ENCODE measurements around the gene SEMA7A. TPM values are rescaled to one million over a fixed set of nuclear protein-coding genes. Genes with fewer than 3 reads are reported as not detected.

The SEMA7A gene
- total and polyA plus RNA-seq, 9 of the 15 experiments (the other 6 are each of a cell fraction or from before 2014, with no cell fraction given) = 0.04 to 8.2 (median 5.4) TPM; not detected in 1

- 0 out of 2 replicates have a peak, but pooled peaks have one; percentile 35 for TF ChIP-seq ETV5 (CRISPR knock-in tag; IDR thresholded peaks at IDR 0.05; ENCODE audit: low read depth)
- no peak for TF ChIP-seq ADNP (tag; IDR thresholded peaks at IDR 0.05)
- TF ChIP-seq, protein P1, sequence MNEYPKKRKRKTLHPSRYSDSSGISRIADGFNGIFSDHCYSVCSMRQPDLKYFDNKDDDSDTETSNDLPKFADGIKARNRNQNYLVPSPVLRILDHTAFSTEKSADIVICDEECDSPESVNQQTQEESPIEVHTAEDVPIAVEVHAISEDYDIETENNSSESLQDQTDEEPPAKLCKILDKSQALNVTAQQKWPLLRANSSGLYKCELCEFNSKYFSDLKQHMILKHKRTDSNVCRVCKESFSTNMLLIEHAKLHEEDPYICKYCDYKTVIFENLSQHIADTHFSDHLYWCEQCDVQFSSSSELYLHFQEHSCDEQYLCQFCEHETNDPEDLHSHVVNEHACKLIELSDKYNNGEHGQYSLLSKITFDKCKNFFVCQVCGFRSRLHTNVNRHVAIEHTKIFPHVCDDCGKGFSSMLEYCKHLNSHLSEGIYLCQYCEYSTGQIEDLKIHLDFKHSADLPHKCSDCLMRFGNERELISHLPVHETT (CRISPR knock-in tag; conservative IDR thresholded peaks at IDR 0.05 in 1 of 2, IDR thresholded peaks at IDR 0.05 in 1 of 2) = peak in 1 of 2 experiments; percentile 95; a peak in 2 of 4 replicates
- peak; percentile 97 for TF ChIP-seq ZNF766 (CRISPR knock-in tag; conservative IDR thresholded peaks at IDR 0.05)
- no peak for TF ChIP-seq ZNF347 (CRISPR knock-in tag; IDR thresholded peaks at IDR 0.05; ENCODE audit: low read depth)
- no peak for TF ChIP-seq ZNF143 (CRISPR knock-in tag; IDR thresholded peaks at IDR 0.05)
- peak; percentile 45 to 50; a peak in 3 of 4 replicates for TF ChIP-seq NRF1 (conservative IDR thresholded peaks at IDR 0.05 in 1 of 2, IDR thresholded peaks at IDR 0.05 in 1 of 2)
- peak; percentile 76 for TF ChIP-seq ZNF41 (CRISPR knock-in tag; conservative IDR thresholded peaks at IDR 0.05)
- TF ChIP-seq, protein P2, sequence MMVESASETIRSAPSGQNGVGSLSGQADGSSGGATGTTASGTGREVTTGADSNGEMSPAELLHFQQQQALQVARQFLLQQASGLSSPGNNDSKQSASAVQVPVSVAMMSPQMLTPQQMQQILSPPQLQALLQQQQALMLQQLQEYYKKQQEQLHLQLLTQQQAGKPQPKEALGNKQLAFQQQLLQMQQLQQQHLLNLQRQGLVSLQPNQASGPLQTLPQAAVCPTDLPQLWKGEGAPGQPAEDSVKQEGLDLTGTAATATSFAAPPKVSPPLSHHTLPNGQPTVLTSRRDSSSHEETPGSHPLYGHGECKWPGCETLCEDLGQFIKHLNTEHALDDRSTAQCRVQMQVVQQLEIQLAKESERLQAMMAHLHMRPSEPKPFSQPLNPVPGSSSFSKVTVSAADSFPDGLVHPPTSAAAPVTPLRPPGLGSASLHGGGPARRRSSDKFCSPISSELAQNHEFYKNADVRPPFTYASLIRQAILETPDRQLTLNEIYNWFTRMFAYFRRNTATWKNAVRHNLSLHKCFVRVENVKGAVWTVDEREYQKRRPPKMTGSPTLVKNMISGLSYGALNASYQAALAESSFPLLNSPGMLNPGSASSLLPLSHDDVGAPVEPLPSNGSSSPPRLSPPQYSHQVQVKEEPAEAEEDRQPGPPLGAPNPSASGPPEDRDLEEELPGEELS (CRISPR knock-in tag; IDR thresholded peaks at IDR 0.05; ENCODE audit: borderline replicate concordance) = 0 out of 2 replicates have a peak, but pooled peaks have one; percentile 62
- TF ChIP-seq DLX4 (CRISPR knock-in tag; IDR thresholded peaks at IDR 0.05) = no peak
- peak; percentile 74; the same call in 1 of the 2 replicates for TF ChIP-seq RHOXF2B (CRISPR knock-in tag; conservative IDR thresholded peaks at IDR 0.05)
- peak; percentile 75 for TF ChIP-seq ZNF239 (CRISPR knock-in tag; IDR thresholded peaks at IDR 0.05)
- no peak for TF ChIP-seq MYBL2 (IDR thresholded peaks at IDR 0.05; ENCODE audit: low read depth)
- TF ChIP-seq MYBL2 (CRISPR knock-in tag; IDR thresholded peaks at IDR 0.05; ENCODE audit: borderline replicate concordance) = no peak
- no peak for TF ChIP-seq HNRNPLL (IDR thresholded peaks at IDR 0.05; ENCODE audit: low read depth, low read length, poor library complexity, severe bottlenecking)
- TF ChIP-seq, protein P3, sequence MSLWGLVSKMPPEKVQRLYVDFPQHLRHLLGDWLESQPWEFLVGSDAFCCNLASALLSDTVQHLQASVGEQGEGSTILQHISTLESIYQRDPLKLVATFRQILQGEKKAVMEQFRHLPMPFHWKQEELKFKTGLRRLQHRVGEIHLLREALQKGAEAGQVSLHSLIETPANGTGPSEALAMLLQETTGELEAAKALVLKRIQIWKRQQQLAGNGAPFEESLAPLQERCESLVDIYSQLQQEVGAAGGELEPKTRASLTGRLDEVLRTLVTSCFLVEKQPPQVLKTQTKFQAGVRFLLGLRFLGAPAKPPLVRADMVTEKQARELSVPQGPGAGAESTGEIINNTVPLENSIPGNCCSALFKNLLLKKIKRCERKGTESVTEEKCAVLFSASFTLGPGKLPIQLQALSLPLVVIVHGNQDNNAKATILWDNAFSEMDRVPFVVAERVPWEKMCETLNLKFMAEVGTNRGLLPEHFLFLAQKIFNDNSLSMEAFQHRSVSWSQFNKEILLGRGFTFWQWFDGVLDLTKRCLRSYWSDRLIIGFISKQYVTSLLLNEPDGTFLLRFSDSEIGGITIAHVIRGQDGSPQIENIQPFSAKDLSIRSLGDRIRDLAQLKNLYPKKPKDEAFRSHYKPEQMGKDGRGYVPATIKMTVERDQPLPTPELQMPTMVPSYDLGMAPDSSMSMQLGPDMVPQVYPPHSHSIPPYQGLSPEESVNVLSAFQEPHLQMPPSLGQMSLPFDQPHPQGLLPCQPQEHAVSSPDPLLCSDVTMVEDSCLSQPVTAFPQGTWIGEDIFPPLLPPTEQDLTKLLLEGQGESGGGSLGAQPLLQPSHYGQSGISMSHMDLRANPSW (CRISPR knock-in tag; IDR thresholded peaks at IDR 0.05) = no peak
- peak; percentile 96 for TF ChIP-seq KAT7 (CRISPR knock-in tag; IDR thresholded peaks at IDR 0.05; ENCODE audit: borderline replicate concordance)
Measured at GRCh38 chr15:74389241-74390048, 44.3 kb downstream of the SEMA7A start (continued).

Measured in K562 (cell line).